Frontal cortex (tissue), 4 donors: ENCODE measurements around the gene EFR3B. TPM values are rescaled to one million over a fixed set of nuclear protein-coding genes. Genes with fewer than 3 reads are reported as not detected.

ENCODE experiments used
- DNase-seq, 2 donors: peaks; one replicate each; pipeline ENCODE4 v3.0.0; 2012; ENCODE audit warnings: low spot score in 2 of 2
- FAIRE-seq: peaks from 2 replicates; lab custom pipeline; 2012; peaks lifted over from hg19 to GRCh38; lab: Jason Lieb, UNC
- total RNA-seq: library from RNA; depleted of rRNA; stranded (reverse); fragments of >200 nt; gene quantifications from one replicate; pipeline ENCODE4 v1.2.3, GENCODE V29; 2014
- donor health status: control.
- donor health status: control.
- donor health status: control.

Gene EFR3B
- total RNA-seq, 1 donor from 2014 or later = 42.0 TPM

- DNase-seq (no peak), FAIRE-seq (no peak)
These were observed 127.2 kb downstream of the EFR3B start for GRCh38 chr2:25169073-25169470.

GRCh38 chr2:25170888-25171287 is 129.0 kb downstream of the EFR3B start:
- no peak for DNase-seq
- no peak for FAIRE-seq

GRCh38 chr2:25173719-25174118 is 131.8 kb downstream of the EFR3B start:
- FAIRE-seq (no peak), DNase-seq (no peak)

GRCh38 chr2:25174192-25174861 is 132.5 kb downstream of the EFR3B start:
- no peak for FAIRE-seq

GRCh38 chr2:25176138-25176537 is 134.3 kb downstream of the EFR3B start:
- no peak for DNase-seq
- no peak for FAIRE-seq

More at GRCh38 chr2:25174192-25174861, 132.5 kb downstream of the EFR3B start:
- no peak for DNase-seq

GRCh38 chr2:25176541-25177181 is 134.8 kb downstream of the EFR3B start:
- DNase-seq (no peak), FAIRE-seq (no peak)

GRCh38 chr2:25177211-25177611 is 135.3 kb downstream of the EFR3B start:
- FAIRE-seq = no peak
- DNase-seq = no peak

GRCh38 chr2:25178976-25179375 is 137.1 kb downstream of the EFR3B start:
- FAIRE-seq (no peak), DNase-seq (no peak)

GRCh38 chr2:25184254-25184653 is 142.4 kb downstream of the EFR3B start:
- no peak for FAIRE-seq
- no peak for DNase-seq

GRCh38 chr2:25187729-25188350 is 146.0 kb downstream of the EFR3B start:
- no peak for FAIRE-seq
- DNase-seq = no peak

GRCh38 chr2:25188405-25188804 is 146.5 kb downstream of the EFR3B start:
- DNase-seq = no peak
- no peak for FAIRE-seq

GRCh38 chr2:25190536-25190935 is 148.7 kb downstream of the EFR3B start:
- FAIRE-seq (no peak), DNase-seq (no peak)

- FAIRE-seq (no peak), DNase-seq (no peak)
These were observed 152.8 kb downstream of the EFR3B start for GRCh38 chr2:25194576-25195122.

- DNase-seq (no peak), FAIRE-seq (no peak)
These were observed 155.7 kb downstream of the EFR3B start for GRCh38 chr2:25197336-25198208.

GRCh38 chr2:25198209-25198525 is 156.3 kb downstream of the EFR3B start:
- FAIRE-seq = no peak
- DNase-seq = no peak

- DNase-seq (no peak), FAIRE-seq (no peak)
These were observed 156.7 kb downstream of the EFR3B start for GRCh38 chr2:25198576-25198975.

- no peak for DNase-seq
These were observed 159.4 kb downstream of the EFR3B start for GRCh38 chr2:25201265-25201664.

GRCh38 chr2:25201794-25202193 is 159.9 kb downstream of the EFR3B start:
- FAIRE-seq = no peak

More at GRCh38 chr2:25201265-25201664, 159.4 kb downstream of the EFR3B start:
- FAIRE-seq = no peak

GRCh38 chr2:25202275-25202674 is 160.4 kb downstream of the EFR3B start:
- FAIRE-seq (no peak), DNase-seq (no peak)

More at GRCh38 chr2:25201794-25202193, 159.9 kb downstream of the EFR3B start:
- no peak for DNase-seq

- FAIRE-seq = no peak
- no peak for DNase-seq
These were observed 162.4 kb downstream of the EFR3B start for GRCh38 chr2:25204190-25204838.
